Subcutaneous abdominal adipose tissue (tissue), 5 donors: ENCODE data around the gene PTPN23.
"Not testable (repeated sequence)": the region's sequence is repeated elsewhere in the genome, so short reads cannot be mapped to it uniquely, and the experiment has no call there.

Source experiments
- H3K27ac ChIP-seq: one replicate; pipeline ENCODE4 v1.7.0; 2013; ENCODE audit warnings: low read depth, mild to moderate bottlenecking, inconsistent platforms, low read length, moderate library complexity
- H3K27me3 ChIP-seq, 5 donors: one replicate each; pipeline ENCODE4 v1.7.0; 2013; ENCODE audit warnings: low read length in 5 of 5, inconsistent platforms in 1 of 5; ENCODE audit not compliant: control insufficient read depth in 5 of 5, insufficient read depth in 4 of 5
- H3K36me3 ChIP-seq, 5 donors: one replicate each; pipeline ENCODE4 v1.7.0; 2013; ENCODE audit warnings: low read length in 5 of 5; ENCODE audit not compliant: control insufficient read depth in 5 of 5, insufficient read depth in 5 of 5
- H3K4me1 ChIP-seq, 5 donors: one replicate each; pipeline ENCODE4 v1.7.0; 2013; ENCODE audit warnings: low read length in 5 of 5, mild to moderate bottlenecking in 3 of 5, moderate library complexity in 1 of 5; ENCODE audit not compliant: control insufficient read depth in 5 of 5, insufficient read depth in 5 of 5
- H3K4me3 ChIP-seq, 5 donors: one replicate each; pipeline ENCODE4 v1.7.0; 2013; ENCODE audit warnings: low read length in 5 of 5, low read depth in 1 of 5
- H3K9ac ChIP-seq, 5 donors: one replicate each; pipeline ENCODE4 v1.7.0; 2013; ENCODE audit warnings: low read length in 5 of 5, mild to moderate bottlenecking in 4 of 5, moderate library complexity in 3 of 5
- H3K9me3 ChIP-seq, 5 donors: one replicate each; pipeline ENCODE4 v1.7.0; 2013; ENCODE audit warnings: low read length in 5 of 5; ENCODE audit not compliant: control insufficient read depth in 5 of 5
- donor health status: healthy.
- donor health status: healthy.
- donor health status: healthy.
- donor health status: healthy.
- donor health status: healthy.

The PTPN23 gene

GRCh38 chr3:47348411-47349154 is 32.2 kb upstream of the PTPN23 start:
- Histone ChIP-seq H3K9me3 (no peaks in the 10 kb centered on the region), H3K4me1 (peaks cover 0 to 19% (median 13%) of the 10 kb centered on the region in 5 donors), H3K9ac (no peak overlapping the region), H3K27ac (no peak overlapping the region), H3K36me3 (peaks cover 0 to 23% (median 21%) of the 10 kb centered on the region in 5 donors), H3K27me3 (no peaks in the 10 kb centered on the region), H3K4me3 (no peak overlapping the region)

- Histone ChIP-seq H3K27me3 (no peaks in the 10 kb centered on the region), H3K4me1 (no peaks in the 10 kb centered on the region), H3K9me3 (peaks cover 0 to 17% (median 10%) of the 10 kb centered on the region in 5 donors), H3K9ac (no peak overlapping the region), H3K27ac (no peak overlapping the region), H3K4me3 (no peak overlapping the region), H3K36me3 (no peaks in the 10 kb centered on the region)
These were observed 25.8 kb upstream of the PTPN23 start for GRCh38 chr3:47355010-47355409.

DNA sequence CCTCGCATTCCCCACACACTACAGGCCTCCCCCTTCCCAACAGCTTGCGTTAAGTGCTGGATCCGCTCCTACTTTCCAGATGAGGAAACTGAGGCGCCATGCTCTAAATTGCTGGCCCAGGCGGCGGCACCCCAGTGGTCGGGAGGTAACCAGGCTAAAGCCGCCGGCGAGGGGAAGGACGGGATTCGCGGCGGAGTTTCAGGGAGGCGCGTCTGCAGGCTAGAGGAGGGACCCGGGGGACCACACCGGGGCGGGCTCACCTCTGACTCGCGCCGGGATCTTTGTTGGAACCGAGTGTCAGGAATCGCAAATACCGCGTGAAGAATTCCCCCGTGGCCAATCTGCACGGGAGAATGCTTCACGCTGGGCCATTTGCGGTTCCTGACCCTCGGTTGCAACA is 24.6 kb upstream of the PTPN23 start:
- H3K4me1 ChIP-seq, result no peaks in the 10 kb centered on the region
- H3K4me3 ChIP-seq, result no peak overlapping the region
- H3K9ac ChIP-seq, result no peak overlapping the region
- peaks cover 0 to 20% (median 10%) of the 10 kb centered on the region in 5 donors for H3K9me3 ChIP-seq
- no peaks in the 10 kb centered on the region for H3K27me3 ChIP-seq
- H3K27ac ChIP-seq, result no peak overlapping the region
- no peaks in the 10 kb centered on the region for H3K36me3 ChIP-seq

- no peaks in the 10 kb centered on the region for H3K36me3 ChIP-seq
- peaks cover 0 to 20% (median 10%) of the 10 kb centered on the region in 5 donors for H3K9me3 ChIP-seq
- H3K9ac ChIP-seq, result no peak overlapping the region
- H3K27me3 ChIP-seq, result no peaks in the 10 kb centered on the region
- no peak overlapping the region for H3K4me3 ChIP-seq
- no peak overlapping the region for H3K27ac ChIP-seq
- peaks cover 0 to 13% (median 0%) of the 10 kb centered on the region in 5 donors for H3K4me1 ChIP-seq
These were observed 21.5 kb upstream of the PTPN23 start for GRCh38 chr3:47359323-47359722.

- H3K4me1 ChIP-seq, result peaks cover 0 to 15% (median 0%) of the 10 kb centered on the region in 5 donors
- H3K4me3 ChIP-seq, H3K36me3 ChIP-seq, H3K27ac ChIP-seq, H3K9ac ChIP-seq, H3K27me3 ChIP-seq: not testable (repeated sequence)
- H3K9me3 ChIP-seq, result peaks cover 0 to 20% (median 10%) of the 10 kb centered on the region in 5 donors
These were observed 20.7 kb upstream of the PTPN23 start for GRCh38 chr3:47360110-47360517.

- peaks cover 0 to 24% (median 11%) of the 10 kb centered on the region in 5 donors for H3K4me1 ChIP-seq
- H3K36me3 ChIP-seq, result no peaks in the 10 kb centered on the region
- H3K4me3 ChIP-seq, result no peak overlapping the region
- peak overlapping the region in 1 of 5 donors; percentile 41 for H3K9ac ChIP-seq
- peaks cover 0 to 20% (median 10%) of the 10 kb centered on the region in 5 donors for H3K9me3 ChIP-seq
- peak overlapping the region; percentile 60 for H3K27ac ChIP-seq
- H3K27me3 ChIP-seq, result no peaks in the 10 kb centered on the region
These were observed 18.1 kb upstream of the PTPN23 start for GRCh38 chr3:47362701-47363100.

- peaks cover 0 to 24% (median 11%) of the 10 kb centered on the region in 5 donors for H3K4me1 ChIP-seq
- no peaks in the 10 kb centered on the region for H3K9me3 ChIP-seq
- peaks cover 0 to 4% (median 2%) of the 10 kb centered on the region in 5 donors for H3K27me3 ChIP-seq
- peak overlapping the region; percentile 65 for H3K27ac ChIP-seq
- no peak overlapping the region for H3K9ac ChIP-seq
- no peaks in the 10 kb centered on the region for H3K36me3 ChIP-seq
- H3K4me3 ChIP-seq, result no peak overlapping the region
These were observed 15.3 kb upstream of the PTPN23 start for GRCh38 chr3:47365213-47366153.

DNA sequence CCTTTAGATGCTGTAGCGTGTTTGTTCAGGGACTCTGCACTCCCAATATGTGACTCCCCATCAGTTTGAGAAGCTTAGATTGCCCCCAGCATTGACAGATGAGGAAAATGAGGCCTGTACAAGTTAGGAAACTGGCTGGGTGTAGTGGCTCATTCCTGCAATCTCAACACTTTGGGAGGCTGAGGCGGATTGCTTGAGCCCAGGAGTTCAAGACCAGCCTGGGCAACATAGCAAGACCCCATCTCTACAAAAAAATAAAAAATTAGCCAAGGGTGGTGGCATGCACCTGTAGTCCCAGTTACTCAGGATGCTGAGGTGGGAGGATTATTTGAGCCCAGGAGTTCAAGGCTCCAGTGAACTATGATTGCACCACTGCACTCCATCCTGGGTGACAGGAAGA is 14.0 kb upstream of the PTPN23 start:
- Histone ChIP-seq H3K9ac (no peak overlapping the region), H3K27ac (no peak overlapping the region), H3K27me3 (peaks cover 0 to 4% (median 4%) of the 10 kb centered on the region in 5 donors), H3K4me1 (peaks cover 0 to 30% (median 11%) of the 10 kb centered on the region in 5 donors), H3K4me3 (no peak overlapping the region), H3K36me3 (no peaks in the 10 kb centered on the region), H3K9me3 (no peaks in the 10 kb centered on the region)

GRCh38 chr3:47367631-47368030 is 13.2 kb upstream of the PTPN23 start:
- Histone ChIP-seq H3K27me3 (peaks cover 0 to 4% (median 4%) of the 10 kb centered on the region in 5 donors), H3K4me3 (no peak overlapping the region), H3K9me3 (no peaks in the 10 kb centered on the region), H3K27ac (no peak overlapping the region), H3K9ac (no peak overlapping the region), H3K4me1 (peaks cover 0 to 23% (median 11%) of the 10 kb centered on the region in 5 donors), H3K36me3 (no peaks in the 10 kb centered on the region)

DNA sequence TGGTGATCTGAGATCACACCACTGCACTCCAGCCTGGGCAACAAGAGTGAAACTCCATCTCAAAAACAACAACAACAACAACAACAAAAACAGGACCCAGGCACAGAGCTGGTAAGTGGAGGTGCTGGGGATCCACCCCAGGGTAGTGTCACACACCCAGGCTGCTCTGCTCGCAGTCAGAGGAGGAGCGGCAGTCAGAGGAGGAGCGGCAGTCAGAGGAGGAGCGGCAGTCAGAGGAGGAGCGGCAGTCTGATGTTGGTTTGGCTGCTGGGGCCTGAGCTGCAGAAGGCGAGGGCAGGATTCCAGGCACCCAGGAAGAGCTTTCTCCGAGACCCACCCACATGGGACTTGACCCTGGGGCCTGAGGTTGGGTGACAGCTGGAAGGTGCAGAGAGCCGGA is 10.8 kb upstream of the PTPN23 start:
- not testable (repeated sequence) for H3K9me3 ChIP-seq, H3K4me3 ChIP-seq, H3K27me3 ChIP-seq, H3K9ac ChIP-seq, H3K27ac ChIP-seq, H3K36me3 ChIP-seq
- peaks cover 0 to 16% (median 11%) of the 10 kb centered on the region in 5 donors for H3K4me1 ChIP-seq
